Activated CD8-positive, alpha-beta T cell treated with anti-CD3 and anti-CD28 coated beads for 36 hours (primary cell): ENCODE measurements around the gene OR8B12. TPM values are rescaled to one million over a fixed set of nuclear protein-coding genes. Genes with fewer than 3 reads are reported as not detected.

ENCODE experiments used
- ATAC-seq: fragments of 200-7000 bp; cut with Tn5 transposase; one replicate; pipeline ENCODE4 v1.10.0; 2021; ENCODE audit warnings: mild to moderate bottlenecking, moderate library complexity
- CTCF ChIA-PET: fragments of 350-600 bp; sonication (Branson Sonifier 250); formaldehyde crosslinking; loops from one replicate; lab custom pipeline; 2021; ENCODE audit warnings: antibody characterized with exemption; lab: Charles Lee
- POLR2A ChIA-PET: fragments of 350-600 bp; sonication (Branson Sonifier 250); formaldehyde crosslinking; loops from one replicate; lab custom pipeline; 2021; ENCODE audit warnings: antibody characterized with exemption; lab: Charles Lee
- DNase-seq: peaks from one replicate; pipeline ENCODE4 v3.0.0-alpha.2; 2020
- H3K27ac Mint-ChIP-seq: one replicate; pipeline ENCODE4 v1.8.0; 2021; ENCODE audit warnings: mild to moderate bottlenecking, mixed read lengths
- H3K27me3 Mint-ChIP-seq: one replicate; pipeline ENCODE4 v1.8.0; 2021; ENCODE audit warnings: mixed read lengths
- H3K36me3 Mint-ChIP-seq: one replicate; pipeline ENCODE4 v1.8.0; 2021; ENCODE audit warnings: low read depth, mixed read lengths
- H3K4me1 Mint-ChIP-seq: one replicate; pipeline ENCODE4 v1.8.0; 2021; ENCODE audit warnings: low read depth, mixed read lengths
- H3K4me3 Mint-ChIP-seq: one replicate; pipeline ENCODE4 v1.8.0; 2021; ENCODE audit warnings: mild to moderate bottlenecking, moderate library complexity, mixed read lengths
- H3K9me3 Mint-ChIP-seq: one replicate; pipeline ENCODE4 v1.8.0; 2021; ENCODE audit warnings: mixed read lengths
- CTCF ChIP-seq: fragments of 200-600 bp; IDR thresholded peaks from one replicate; pipeline ENCODE4 v1.8.0; 2022; ENCODE audit warnings: antibody characterized with exemption, mild to moderate bottlenecking
- intact Hi-C: fragments of 100-400 bp; cut with micrococcal nuclease; formaldehyde crosslinking; loops from one replicate; pipeline ENCODE4 v1.10.0; 2022
- total RNA-seq, 2 experiments: library from RNA; stranded (reverse); gene quantifications; one replicate each; pipeline ENCODE4 v1.2.3, GENCODE V29; 2021

Gene OR8B12
- total RNA-seq, 2 experiments from 2014 or later = not detected

- no peak for ATAC-seq
- TF ChIP-seq CTCF = no peak
- CTCF ChIA-PET = no interaction called here
Measured at GRCh38 chr11:124535552-124536232, 7.8 kb downstream of the OR8B12 start.

GRCh38 chr11:124534051-124534450, 9.4 kb downstream of the OR8B12 start:
- no peak overlapping the region for H3K4me3 Mint-ChIP-seq
- peaks cover 1% of the 10 kb centered on the region for H3K9me3 Mint-ChIP-seq
- H3K36me3 Mint-ChIP-seq = no peaks in the 10 kb centered on the region
- H3K4me1 Mint-ChIP-seq = no peaks in the 10 kb centered on the region
- H3K27me3 Mint-ChIP-seq = peaks cover 14% of the 10 kb centered on the region
- H3K27ac Mint-ChIP-seq = no peak overlapping the region
- no peak for TF ChIP-seq CTCF
- intact Hi-C loops = no loop called here
- CTCF ChIA-PET = no interaction called here
- POLR2A ChIA-PET = no interaction called here
- DNase-seq (no peak), ATAC-seq (no peak)

More at GRCh38 chr11:124535552-124536232, 7.8 kb downstream of the OR8B12 start:
- DNase-seq = no peak
- POLR2A ChIA-PET = interaction anchor here (0.5 kb wide), 1 partner anchor 50 kb away, joined by 3 read pairs; no protein-coding TSS in a partner anchor
- Mint-ChIP-seq H3K9me3 (no peaks in the 10 kb centered on the region), H3K36me3 (no peaks in the 10 kb centered on the region), H3K4me3 (no peak overlapping the region), H3K27me3 (peaks cover 14% of the 10 kb centered on the region), H3K4me1 (no peaks in the 10 kb centered on the region), H3K27ac (no peak overlapping the region)
- intact Hi-C loops = no loop called here

GRCh38 chr11:124533626-124534025, 9.8 kb downstream of the OR8B12 start:
- DNase-seq (no peak), ATAC-seq (no peak)
- peaks cover 11% of the 10 kb centered on the region for H3K27me3 Mint-ChIP-seq
- H3K9me3 Mint-ChIP-seq = peaks cover 6% of the 10 kb centered on the region
- TF ChIP-seq CTCF = no peak
- H3K27ac Mint-ChIP-seq = no peak overlapping the region
- intact Hi-C loops = no loop called here
- ChIA-PET CTCF (no interaction called here), POLR2A (no interaction called here)
- no peaks in the 10 kb centered on the region for H3K36me3 Mint-ChIP-seq
- H3K4me1 Mint-ChIP-seq = no peaks in the 10 kb centered on the region
- no peak overlapping the region for H3K4me3 Mint-ChIP-seq

- no peaks in the 10 kb centered on the region for H3K9me3 Mint-ChIP-seq
- DNase-seq (no peak), ATAC-seq (no peak)
- H3K27ac Mint-ChIP-seq = no peak overlapping the region
- no peaks in the 10 kb centered on the region for H3K36me3 Mint-ChIP-seq
- H3K4me1 Mint-ChIP-seq = no peaks in the 10 kb centered on the region
- peaks cover 6% of the 10 kb centered on the region for H3K27me3 Mint-ChIP-seq
- H3K4me3 Mint-ChIP-seq = no peak overlapping the region
- intact Hi-C loops = no loop called here
- ChIA-PET POLR2A (no interaction called here), CTCF (no interaction called here)
- no peak for TF ChIP-seq CTCF
Measured at GRCh38 chr11:124520550-124520854, 23.0 kb downstream of the OR8B12 start.

- H3K36me3 Mint-ChIP-seq = no peaks in the 10 kb centered on the region
- H3K4me3 Mint-ChIP-seq = no peak overlapping the region
- no peak for DNase-seq
- no peaks in the 10 kb centered on the region for H3K4me1 Mint-ChIP-seq
- no peak overlapping the region for H3K27ac Mint-ChIP-seq
- no peaks in the 10 kb centered on the region for H3K9me3 Mint-ChIP-seq
- POLR2A ChIA-PET = no interaction called here
- no peak for ATAC-seq
- intact Hi-C loops = no loop called here
- H3K27me3 Mint-ChIP-seq = peaks cover 6% of the 10 kb centered on the region
- CTCF ChIA-PET = no interaction called here
- TF ChIP-seq CTCF = no peak
Measured at GRCh38 chr11:124519850-124520549, 23.5 kb downstream of the OR8B12 start.
